ENCODE data around the gene GUCY2D.

GUCY2D gene

GRCh38 chr17:7992516-7992915 is 9.9 kb upstream of the GUCY2D start:
- peak; percentile 32 for DNase-seq (ENCODE audit: low read depth)
- TF ChIP-seq, protein P1, sequence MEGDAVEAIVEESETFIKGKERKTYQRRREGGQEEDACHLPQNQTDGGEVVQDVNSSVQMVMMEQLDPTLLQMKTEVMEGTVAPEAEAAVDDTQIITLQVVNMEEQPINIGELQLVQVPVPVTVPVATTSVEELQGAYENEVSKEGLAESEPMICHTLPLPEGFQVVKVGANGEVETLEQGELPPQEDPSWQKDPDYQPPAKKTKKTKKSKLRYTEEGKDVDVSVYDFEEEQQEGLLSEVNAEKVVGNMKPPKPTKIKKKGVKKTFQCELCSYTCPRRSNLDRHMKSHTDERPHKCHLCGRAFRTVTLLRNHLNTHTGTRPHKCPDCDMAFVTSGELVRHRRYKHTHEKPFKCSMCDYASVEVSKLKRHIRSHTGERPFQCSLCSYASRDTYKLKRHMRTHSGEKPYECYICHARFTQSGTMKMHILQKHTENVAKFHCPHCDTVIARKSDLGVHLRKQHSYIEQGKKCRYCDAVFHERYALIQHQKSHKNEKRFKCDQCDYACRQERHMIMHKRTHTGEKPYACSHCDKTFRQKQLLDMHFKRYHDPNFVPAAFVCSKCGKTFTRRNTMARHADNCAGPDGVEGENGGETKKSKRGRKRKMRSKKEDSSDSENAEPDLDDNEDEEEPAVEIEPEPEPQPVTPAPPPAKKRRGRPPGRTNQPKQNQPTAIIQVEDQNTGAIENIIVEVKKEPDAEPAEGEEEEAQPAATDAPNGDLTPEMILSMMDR (IDR thresholded peaks at IDR 0.05; ENCODE audit: low read length, missing control alignments): no peak
- H3K4me3 ChIP-seq (replicated peaks; ENCODE audit: low read depth, low read length): no peak overlapping the region

- TF ChIP-seq, protein P1 (IDR thresholded peaks at IDR 0.05; ENCODE audit: low read length, missing control alignments): no peak
- DNase-seq (ENCODE audit: low read depth): no peak
- H3K4me3 ChIP-seq (replicated peaks; ENCODE audit: low read depth, low read length): no peak overlapping the region
Observed at GRCh38 chr17:7992924-7993323, 9.5 kb upstream of the GUCY2D start.

- TF ChIP-seq, protein P1 (IDR thresholded peaks at IDR 0.05; ENCODE audit: low read length, missing control alignments): no peak
- DNase-seq (ENCODE audit: low read depth): no peak
- no peak overlapping the region for H3K4me3 ChIP-seq (replicated peaks; ENCODE audit: low read depth, low read length)
Observed at GRCh38 chr17:7993972-7994589, 8.3 kb upstream of the GUCY2D start.

- TF ChIP-seq, protein P1 (IDR thresholded peaks at IDR 0.05; ENCODE audit: low read length, missing control alignments): no peak
- no peak overlapping the region for H3K4me3 ChIP-seq (replicated peaks; ENCODE audit: low read depth, low read length)
- DNase-seq (ENCODE audit: low read depth): no peak
Observed at GRCh38 chr17:7995724-7996123, 6.7 kb upstream of the GUCY2D start.

DNA sequence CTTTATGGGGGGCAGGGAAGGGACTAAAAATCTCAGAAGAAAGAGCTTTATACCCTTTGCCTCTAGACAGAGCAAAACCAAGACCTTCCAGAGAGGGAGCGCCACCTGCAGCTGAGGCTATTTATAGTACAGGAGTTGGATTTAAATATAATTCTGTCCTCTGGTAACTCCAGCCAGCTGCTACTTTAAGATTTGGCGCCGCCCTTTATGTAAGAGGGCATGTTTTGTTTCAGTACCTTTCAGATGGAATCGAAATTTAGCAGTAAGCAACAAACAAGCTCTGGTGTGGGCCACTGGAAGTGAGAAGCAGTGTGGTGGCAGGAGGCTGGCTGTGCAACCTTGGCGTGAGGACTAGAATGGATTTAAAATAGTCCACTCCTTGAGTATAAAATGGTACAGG is 5.2 kb upstream of the GUCY2D start:
- H3K4me3 ChIP-seq (replicated peaks; ENCODE audit: low read depth, low read length): no peak overlapping the region
- DNase-seq (ENCODE audit: low read depth): peak; percentile 51
- TF ChIP-seq, protein P1 (IDR thresholded peaks at IDR 0.05; ENCODE audit: low read length, missing control alignments): peak; percentile 56

DNA sequence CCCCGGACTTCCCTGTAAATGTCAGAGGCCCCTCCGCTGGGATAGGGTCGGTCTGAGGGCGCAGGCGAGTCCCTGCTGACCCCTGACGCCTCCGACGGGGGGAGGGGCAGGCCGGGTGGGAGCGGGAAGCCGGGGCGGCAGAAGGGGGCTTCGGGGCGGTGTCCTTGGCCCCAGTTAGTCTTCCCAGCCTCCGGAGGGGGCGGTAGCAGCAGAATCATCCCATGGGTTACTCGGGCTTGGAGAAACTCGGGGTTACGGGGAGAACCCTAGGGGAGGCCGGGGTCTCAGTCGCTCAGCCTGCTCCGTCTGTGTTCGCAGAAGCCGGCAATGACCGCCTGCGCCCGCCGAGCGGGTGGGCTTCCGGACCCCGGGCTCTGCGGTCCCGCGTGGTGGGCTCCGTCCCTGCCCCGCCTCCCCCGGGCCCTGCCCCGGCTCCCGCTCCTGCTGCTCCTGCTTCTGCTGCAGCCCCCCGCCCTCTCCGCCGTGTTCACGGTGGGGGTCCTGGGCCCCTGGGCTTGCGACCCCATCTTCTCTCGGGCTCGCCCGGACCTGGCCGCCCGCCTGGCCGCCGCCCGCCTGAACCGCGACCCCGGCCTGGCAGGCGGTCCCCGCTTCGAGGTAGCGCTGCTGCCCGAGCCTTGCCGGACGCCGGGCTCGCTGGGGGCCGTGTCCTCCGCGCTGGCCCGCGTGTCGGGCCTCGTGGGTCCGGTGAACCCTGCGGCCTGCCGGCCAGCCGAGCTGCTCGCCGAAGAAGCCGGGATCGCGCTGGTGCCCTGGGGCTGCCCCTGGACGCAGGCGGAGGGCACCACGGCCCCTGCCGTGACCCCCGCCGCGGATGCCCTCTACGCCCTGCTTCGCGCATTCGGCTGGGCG is 542 bp downstream of the GUCY2D start:
- TF ChIP-seq, protein P1 (IDR thresholded peaks at IDR 0.05; ENCODE audit: low read length, missing control alignments): no peak
- DNase-seq (ENCODE audit: low read depth): no peak
- no peak overlapping the region for H3K4me3 ChIP-seq (replicated peaks; ENCODE audit: low read depth, low read length)

All from fibroblast of pulmonary artery (primary cell).